ENCODE results near the gene ECE1.

- TF ChIP-seq CTCF (IDR thresholded peaks at IDR 0.05) (no peak), POLR2A (IDR thresholded peaks at IDR 0.05) (no peak)
Measured at GRCh38 chr1:21182181-21182731, 108.0 kb downstream of the ECE1 start.
